GM18526 (cell line): Measurements from ENCODE around the gene ORC6.

Source experiments
- POLR2A ChIP-seq: IDR thresholded peaks from 3 replicates; pipeline ENCODE4 v1.6.1; 2011; ENCODE audit not compliant: insufficient read length; ENCODE audit errors: extremely low read depth

ORC6 gene

GRCh38 chr16:46718214-46718613 lies 28.8 kb downstream of the ORC6 start:
- no peak for TF ChIP-seq POLR2A

- no peak for TF ChIP-seq POLR2A
Measured at GRCh38 chr16:46719528-46719927, 30.1 kb downstream of the ORC6 start.

- TF ChIP-seq POLR2A = no peak
Measured at GRCh38 chr16:46720619-46721018, 31.2 kb downstream of the ORC6 start.

DNA sequence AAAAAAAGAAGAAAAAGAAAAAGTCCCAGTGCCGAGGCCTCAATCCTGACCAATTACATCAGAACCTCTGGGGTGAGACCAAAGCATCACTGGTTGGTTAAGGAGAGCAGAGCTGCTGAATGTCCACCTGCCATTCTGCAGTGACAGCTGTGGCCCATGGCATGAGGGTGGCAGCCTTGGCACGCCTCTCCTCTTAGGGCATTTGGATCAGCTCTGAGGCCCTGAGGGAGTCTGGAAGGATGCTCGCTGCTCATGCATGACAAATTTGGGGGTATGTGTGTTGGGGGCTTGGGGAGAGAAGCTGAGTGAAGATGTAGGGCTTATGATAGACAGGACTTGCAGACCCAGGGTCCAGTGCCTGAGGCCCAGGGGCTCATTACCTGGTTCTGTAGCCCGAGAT lies 32.4 kb downstream of the ORC6 start:
- no peak for TF ChIP-seq POLR2A

- no peak for TF ChIP-seq POLR2A
Measured at GRCh38 chr16:46727184-46727583, 37.7 kb downstream of the ORC6 start.

DNA sequence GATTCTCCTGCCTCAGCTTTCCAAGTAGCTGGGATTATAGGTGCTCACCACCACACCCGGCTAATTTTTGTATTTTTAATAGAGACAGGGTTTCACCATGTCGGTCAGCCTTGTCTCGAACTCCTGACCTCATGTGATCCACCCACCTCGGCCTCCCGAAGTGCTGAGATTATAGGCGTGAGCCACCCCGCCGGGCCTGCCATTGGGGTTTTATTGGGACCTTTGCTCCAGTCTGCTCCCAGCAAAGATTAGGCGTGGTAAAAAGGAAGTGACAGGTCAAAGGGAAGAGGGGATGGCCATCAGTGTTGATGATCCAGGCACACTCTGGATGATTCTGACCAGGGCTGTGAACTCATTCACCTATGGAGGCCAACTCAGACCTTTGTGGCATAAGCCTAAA lies 38.2 kb downstream of the ORC6 start:
- TF ChIP-seq POLR2A = no peak

DNA sequence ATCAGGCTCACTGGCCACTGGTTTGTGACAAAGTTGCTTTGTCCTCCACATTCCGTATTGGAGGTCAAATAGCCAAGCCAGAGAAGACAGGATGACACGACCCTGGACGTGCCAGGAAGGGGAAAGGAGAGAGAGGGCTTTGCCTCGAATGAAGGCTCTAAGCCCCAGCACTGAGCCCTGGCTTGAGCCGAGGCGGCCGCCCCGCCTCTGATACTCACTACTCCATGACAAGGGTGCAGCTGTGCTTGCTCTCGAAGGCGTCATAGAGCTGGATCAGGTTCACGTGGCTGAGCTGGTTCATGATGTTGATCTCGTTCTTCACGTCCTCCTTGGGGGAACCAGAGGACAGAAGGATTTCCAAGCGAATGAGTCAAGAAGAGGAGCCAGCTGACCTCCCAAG lies 39.3 kb downstream of the ORC6 start:
- TF ChIP-seq POLR2A = no peak

DNA sequence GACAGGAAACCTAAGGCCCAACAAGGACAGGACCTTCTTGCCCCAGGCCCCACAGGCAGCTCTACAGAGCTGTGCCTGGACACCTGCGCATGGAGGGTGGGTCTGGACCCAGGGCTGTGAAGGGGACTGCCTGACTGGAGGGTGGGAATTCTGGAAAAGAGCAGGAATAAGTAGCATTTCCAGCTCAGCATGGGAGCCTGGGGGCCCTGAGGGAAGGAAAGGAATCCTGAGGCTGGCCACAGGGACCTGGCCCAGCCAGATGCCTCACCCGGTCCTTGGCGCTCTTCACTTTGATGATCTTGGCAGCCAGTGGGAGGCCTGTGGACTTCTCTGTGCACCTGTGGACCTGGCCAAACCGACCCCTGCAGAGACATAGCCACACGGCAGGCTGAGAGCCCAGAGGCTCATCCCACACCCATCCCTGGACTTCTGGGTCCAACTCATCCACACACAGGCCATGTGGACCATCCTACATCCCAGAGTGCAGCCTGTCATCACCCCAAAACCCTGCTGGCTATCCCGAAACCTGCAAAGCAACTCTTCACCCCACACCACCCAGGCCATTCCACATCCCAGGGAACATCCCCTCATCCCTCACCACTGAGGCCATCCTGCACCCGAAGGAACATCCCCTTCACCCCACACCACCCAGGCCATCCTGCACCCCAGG lies 40.0 kb downstream of the ORC6 start:
- TF ChIP-seq POLR2A = no peak

DNA sequence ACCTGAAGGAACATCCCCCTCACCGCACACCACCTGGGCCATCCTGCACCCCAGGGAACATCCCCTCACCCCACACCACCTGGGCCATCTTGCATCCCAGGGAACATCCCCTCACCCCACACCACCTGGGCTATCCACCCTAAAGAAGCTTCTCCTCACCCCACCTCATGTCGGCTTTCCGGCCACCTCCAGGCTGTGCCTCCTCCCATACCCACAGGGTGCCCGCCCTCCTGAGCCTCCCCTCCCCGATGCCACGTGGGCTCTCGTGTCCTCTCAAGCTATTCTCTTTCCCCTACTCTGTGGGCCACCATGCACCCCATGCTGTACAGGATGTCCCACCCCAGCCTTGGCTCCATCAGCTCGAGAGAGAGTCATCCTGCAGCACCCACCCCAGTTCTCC lies 40.7 kb downstream of the ORC6 start:
- TF ChIP-seq POLR2A = no peak

GRCh38 chr16:46730801-46731690 lies 41.6 kb downstream of the ORC6 start:
- no peak for TF ChIP-seq POLR2A

DNA sequence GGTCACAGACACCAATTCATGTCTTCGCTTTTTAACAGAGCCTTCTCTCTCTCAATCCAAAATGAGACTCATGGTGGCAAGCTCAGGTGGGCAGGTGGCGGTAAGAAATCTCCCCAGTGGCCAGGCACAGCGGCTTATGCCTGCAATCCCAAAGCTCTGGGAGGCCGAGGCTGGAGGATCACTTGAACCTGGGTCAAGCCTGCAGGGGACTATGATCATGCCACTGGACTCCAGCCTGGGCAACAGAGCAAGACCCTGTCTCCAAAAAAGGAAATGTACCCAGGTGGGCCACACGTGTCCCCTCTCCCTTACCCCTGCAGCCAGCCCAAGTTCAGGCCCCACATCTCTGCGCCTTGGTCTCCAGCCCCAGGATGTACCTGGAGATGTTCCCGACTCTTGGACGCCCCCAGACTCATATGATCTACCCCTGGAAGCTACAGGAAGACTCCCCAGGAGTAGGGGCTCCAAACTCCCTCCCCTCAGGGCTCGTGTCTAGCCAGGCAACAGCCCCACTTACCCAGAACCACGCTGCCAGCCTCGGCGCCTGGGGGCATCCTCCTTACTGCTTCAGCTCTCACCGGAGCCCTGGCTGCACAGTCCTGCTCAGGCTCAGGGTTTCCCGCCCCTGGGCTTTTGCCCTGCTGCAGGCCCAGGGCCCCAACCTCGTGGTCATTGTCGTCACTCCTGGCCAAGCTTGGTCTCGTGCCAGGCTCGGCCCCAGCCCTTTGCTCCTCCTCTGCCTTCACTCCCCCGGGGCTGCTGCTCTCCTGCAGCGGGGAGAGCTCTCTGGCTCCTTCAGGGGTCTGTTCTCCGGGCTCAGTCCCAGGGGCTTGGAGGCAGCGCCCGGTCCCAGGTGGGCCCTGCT lies 42.5 kb downstream of the ORC6 start:
- no peak for TF ChIP-seq POLR2A

DNA sequence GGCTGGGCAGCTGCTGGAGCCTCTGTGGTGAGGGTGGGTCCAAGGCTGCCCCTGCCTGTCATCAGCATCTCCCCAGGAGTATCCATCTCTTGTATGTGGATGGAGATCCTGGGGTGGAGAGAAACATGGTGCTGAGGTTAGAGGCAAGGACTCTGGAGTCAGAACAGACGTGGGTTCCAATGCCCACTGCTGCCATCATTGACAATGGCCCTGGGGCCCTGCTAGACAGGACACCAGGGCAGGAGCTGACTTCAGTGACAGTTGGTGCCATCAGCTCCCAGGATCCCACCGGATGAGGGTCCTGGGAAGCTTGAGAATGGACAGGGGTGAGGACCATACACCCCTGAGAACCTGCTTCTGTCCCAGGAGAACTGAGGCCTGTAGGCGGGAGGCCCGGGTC lies 43.1 kb downstream of the ORC6 start:
- TF ChIP-seq POLR2A = no peak

GRCh38 chr16:46733319-46733830 lies 43.9 kb downstream of the ORC6 start:
- no peak for TF ChIP-seq POLR2A

GRCh38 chr16:46736695-46737094 lies 47.2 kb downstream of the ORC6 start:
- no peak for TF ChIP-seq POLR2A

DNA sequence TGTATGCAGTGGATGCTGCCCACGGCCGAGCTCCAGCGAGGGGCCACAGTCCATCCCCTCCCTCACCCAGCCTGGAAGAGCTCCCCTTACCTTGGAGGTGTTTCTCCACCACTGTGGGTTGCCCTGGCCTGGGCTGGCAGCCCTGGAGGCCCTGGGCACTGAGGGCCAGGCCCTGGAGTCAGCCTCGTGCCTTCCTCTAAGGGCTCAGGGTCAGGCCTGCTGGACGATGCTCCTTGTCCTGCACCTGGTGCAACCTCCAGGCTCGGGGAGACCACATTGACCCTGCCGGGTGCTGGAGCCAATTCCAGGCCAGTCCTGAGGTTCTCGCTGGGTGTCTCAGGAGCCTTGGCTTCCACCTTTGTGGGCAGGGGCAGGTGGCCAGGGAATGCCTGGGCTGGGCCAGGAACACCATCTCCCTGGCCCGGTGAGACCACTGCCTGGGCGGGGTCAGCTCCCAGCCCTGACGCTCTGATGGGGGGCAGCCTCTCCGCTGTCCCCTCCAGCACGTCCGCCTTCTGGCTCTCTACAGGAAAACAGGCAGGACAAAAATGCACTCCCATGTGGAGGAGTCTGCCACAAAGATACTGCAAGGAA lies 48.3 kb downstream of the ORC6 start:
- no peak for TF ChIP-seq POLR2A
